ENCODE results near the gene ATP2B1.

GRCh38 chr12:89706986-89707702 is 1.5 kb downstream of the ATP2B1 start:
- TF ChIP-seq CTCF (IDR thresholded peaks at IDR 0.05) (no peak), POLR2A (IDR thresholded peaks at IDR 0.05) (no peak)
